ENCODE measurements around the gene UGT2B15.
"Not testable (repeated sequence)": the region's sequence is repeated elsewhere in the genome, so short reads cannot be mapped to it uniquely, and the experiment has no call there.

The UGT2B15 gene

DNA sequence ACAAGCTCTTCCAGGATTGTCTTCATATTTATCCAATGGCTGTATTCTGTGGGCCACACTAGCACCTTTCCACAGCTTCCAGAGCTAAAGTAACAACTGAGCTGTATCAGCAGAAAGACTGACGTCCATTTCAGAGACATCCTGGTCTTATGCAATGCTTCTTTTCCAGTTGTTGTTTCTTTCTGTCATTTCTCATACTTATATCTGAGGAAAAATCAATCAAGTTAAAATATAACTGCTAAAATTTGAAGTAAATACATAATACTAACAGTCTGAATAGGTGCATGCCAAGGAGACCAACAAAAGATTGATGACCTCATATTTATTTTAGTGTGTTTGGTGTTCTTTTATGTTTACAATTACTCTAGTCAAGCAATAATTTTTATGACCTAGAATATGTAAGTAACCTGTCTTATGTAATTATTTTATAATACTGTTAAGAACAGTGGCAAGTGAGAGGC is at the start of gene UGT2B15:
TSS of gene UGT2B15 (minus strand) at position 174 of the 461 bp plus-strand sequence. CDS start at position 140, 34 bp downstream.
- H3K4me3 ChIP-seq (ENCODE audit: low read depth, low read length), result not testable (repeated sequence)

DNA sequence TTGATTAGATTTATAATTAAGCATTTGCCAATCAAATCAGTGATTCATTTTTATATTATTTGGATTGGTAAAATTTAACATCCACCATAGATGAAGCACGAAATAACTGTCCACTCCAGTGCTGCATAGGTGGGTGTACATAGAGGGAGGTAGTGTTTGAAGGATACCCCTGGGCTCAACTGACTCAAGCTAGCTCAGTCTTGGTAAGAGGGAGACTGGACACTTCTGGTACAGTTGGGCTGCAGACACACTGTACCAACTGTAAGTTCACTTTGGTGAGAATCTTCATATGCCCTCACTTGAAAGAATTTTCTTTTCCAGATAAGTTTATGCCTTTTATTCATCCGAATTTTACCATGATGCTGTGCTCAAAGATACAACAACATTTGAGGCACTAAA is 48.6 kb upstream of the UGT2B15 start:
- H3K4me3 ChIP-seq (ENCODE audit: low read depth, low read length), result no peak overlapping the region
- TF ChIP-seq, protein P1, sequence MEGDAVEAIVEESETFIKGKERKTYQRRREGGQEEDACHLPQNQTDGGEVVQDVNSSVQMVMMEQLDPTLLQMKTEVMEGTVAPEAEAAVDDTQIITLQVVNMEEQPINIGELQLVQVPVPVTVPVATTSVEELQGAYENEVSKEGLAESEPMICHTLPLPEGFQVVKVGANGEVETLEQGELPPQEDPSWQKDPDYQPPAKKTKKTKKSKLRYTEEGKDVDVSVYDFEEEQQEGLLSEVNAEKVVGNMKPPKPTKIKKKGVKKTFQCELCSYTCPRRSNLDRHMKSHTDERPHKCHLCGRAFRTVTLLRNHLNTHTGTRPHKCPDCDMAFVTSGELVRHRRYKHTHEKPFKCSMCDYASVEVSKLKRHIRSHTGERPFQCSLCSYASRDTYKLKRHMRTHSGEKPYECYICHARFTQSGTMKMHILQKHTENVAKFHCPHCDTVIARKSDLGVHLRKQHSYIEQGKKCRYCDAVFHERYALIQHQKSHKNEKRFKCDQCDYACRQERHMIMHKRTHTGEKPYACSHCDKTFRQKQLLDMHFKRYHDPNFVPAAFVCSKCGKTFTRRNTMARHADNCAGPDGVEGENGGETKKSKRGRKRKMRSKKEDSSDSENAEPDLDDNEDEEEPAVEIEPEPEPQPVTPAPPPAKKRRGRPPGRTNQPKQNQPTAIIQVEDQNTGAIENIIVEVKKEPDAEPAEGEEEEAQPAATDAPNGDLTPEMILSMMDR (IDR thresholded peaks at IDR 0.05; ENCODE audit: low read depth, low read length), result no peak

DNA sequence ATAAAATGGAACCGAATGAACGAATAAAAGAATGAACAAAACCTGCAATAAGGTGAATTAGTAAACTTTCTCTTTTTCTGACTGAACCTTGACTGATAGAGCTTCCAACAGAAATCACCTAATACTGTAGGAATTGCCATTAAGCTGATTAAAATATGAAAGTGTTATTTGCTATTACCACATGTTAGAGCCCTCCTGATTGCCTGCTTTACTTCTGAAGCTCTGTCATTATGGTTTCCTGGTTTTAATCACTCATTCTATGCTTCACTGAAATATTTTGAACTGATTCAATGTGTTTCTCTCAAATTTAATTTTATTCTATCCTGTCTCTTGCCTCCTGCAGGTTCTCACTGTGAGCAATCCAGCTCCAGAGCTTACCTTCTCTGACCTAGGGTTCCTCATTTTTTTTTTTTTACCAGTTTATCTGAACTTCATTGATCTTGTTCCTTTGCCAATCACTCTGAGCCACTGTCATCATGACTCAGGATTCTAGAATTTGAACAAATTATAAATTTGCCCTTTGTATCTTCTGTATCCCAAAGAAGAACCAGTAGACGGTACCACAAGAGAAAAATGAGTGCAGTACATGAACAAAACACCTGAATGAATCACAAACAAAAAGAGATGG is 48.1 kb upstream of the UGT2B15 start:
- TF ChIP-seq, protein P1 (IDR thresholded peaks at IDR 0.05; ENCODE audit: low read depth, low read length), result no peak
- H3K4me3 ChIP-seq (ENCODE audit: low read depth, low read length), result no peak overlapping the region

DNA sequence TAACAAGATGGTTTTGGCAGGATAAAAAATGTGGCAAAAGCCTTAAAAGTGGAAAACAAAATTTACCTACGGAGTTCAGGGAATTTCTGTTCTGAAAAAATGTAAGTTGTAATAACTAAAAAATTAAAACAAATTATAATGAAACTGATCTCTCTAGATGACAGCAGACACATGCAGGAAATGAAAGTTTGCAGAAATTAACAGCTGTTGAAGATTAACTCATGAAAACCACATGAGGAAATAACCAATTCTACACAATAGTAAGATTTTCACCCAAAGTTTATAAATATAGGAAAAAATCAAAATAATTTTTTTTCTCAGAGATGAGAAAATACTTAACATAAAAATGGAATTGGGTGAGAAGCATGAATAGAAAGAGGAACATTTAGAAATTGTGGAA is 47.5 kb upstream of the UGT2B15 start:
- H3K4me3 ChIP-seq (ENCODE audit: low read depth, low read length), result no peak overlapping the region
- TF ChIP-seq, protein P1 (IDR thresholded peaks at IDR 0.05; ENCODE audit: low read depth, low read length), result no peak

DNA sequence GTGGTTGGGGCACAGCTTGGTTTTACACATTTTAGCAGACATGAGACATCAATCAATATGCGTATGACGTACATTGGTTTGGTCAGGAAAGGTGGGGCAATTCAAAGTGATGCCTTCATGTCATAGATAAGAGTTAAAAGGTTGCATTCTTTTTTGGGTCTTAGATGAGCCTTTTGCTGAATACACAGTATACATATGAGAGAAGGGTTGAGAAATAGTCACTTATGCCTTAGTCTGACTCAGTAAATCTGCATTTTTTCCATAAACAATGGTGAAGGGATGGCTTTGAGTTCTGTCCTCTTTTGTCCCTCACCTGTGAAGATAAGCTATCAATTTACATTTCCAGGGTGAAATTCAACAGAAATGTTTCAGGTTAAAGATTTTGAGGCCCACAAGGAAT is 43.9 kb upstream of the UGT2B15 start:
- TF ChIP-seq, protein P1 (IDR thresholded peaks at IDR 0.05; ENCODE audit: low read depth, low read length), result no peak
- no peak overlapping the region for H3K4me3 ChIP-seq (ENCODE audit: low read depth, low read length)

DNA sequence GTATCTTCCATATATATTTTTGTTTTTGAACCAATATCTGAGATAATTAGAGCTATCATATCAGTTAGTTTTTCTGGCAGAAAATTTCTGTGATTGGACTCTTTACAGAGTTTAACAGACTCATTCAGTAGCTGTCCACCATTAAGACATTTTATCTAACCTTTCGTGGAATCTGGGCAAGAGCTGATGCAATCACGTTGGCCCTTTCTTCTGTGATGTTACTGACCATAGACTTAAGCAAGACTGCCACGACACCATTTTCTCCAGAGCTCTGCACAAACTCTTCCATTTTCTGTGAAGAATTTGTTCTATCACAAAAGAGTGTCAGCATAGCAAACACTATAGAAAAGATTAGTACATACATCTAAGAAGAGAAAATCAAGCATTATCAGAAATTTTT is 41.8 kb upstream of the UGT2B15 start:
- TF ChIP-seq, protein P1 (IDR thresholded peaks at IDR 0.05; ENCODE audit: low read depth, low read length), result no peak
- H3K4me3 ChIP-seq (ENCODE audit: low read depth, low read length), result no peak overlapping the region

DNA sequence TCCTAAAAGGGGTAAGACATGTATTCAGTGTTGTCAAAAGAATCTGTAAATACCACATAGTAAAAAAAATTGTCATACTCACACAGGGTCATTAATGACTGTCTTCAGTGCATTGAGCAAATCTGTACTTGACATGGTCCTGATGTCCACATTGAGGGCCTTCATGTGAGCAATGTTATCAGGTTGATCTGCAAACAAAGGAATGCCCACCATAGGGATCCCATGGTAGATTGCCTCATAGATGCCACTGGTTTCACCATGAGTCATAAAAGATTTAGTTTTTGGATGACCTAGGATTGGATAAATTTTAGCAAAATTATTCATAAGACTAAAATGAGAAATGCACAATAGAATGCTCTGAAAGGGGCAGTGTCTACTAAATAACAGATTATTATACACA is 38.1 kb upstream of the UGT2B15 start:
- no peak overlapping the region for H3K4me3 ChIP-seq (ENCODE audit: low read depth, low read length)
- TF ChIP-seq, protein P1 (IDR thresholded peaks at IDR 0.05; ENCODE audit: low read depth, low read length), result no peak

DNA sequence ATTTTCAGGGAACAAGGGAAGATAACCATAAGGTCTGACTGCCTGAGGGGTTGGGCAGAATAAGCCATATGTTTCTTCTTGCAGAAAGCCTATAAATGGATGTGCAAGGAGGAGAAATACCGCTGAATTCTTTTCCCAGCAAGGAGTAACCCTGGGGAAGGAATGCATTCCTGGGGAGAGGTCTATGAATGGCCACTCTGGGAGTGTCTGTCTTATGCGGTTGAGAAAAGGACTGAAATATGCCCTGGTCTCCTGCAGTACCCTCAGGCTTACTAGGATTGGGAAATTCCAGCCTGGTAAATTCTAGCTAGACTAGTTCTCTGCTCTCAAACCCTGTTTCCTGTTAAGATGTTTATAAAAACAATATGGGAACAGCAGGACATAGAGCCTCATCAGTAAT is 32.7 kb upstream of the UGT2B15 start:
- H3K4me3 ChIP-seq (ENCODE audit: low read depth, low read length), result not testable (repeated sequence)

Data from WI38 (cell line).